Measurements from ENCODE around the gene FOSL2.

The FOSL2 gene

DNA sequence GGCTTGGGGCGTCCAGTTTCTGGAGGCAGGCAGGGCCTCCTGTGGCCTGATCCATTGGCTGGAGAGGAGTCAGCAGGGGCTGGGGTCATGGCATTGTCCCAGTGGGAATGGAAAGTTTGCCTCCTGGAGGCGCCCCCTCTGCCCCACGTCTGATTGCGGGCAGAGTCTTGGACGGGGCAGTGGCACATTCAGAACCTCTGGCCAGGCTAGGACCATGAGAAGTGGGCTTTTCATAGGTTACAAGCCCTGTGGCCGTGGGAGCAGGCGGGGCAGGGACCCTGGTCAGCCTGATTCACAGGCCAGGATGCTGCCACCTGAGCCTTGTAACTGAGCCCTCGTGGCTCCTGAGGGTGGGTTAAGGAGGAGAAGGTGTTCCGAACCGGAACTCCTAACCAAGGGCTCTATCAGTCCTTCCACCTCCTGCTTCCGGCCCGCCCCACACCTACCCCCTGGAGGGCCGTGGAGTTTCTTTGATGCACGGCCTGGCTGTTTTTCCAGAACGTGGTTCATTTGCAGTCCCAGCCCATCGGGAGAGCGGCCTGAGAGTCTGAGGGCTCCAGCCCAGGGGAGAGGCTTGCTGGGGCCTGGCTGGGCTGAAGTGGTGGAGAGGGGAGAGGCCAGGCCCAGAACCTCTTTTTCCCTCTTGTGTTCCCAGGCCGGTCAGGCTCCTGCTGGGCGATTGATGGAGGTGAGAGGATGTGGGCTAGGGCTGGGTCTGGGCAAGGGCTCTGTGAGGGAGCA is 59.3 kb downstream of the FOSL2 start:
- in situ Hi-C loops (cut with MboI; ENCODE audit: low pct_unique_long_range_greater_than_20kb, low sequenced_read_pairs): no loop called here
- DNase-seq: no peak

DNA sequence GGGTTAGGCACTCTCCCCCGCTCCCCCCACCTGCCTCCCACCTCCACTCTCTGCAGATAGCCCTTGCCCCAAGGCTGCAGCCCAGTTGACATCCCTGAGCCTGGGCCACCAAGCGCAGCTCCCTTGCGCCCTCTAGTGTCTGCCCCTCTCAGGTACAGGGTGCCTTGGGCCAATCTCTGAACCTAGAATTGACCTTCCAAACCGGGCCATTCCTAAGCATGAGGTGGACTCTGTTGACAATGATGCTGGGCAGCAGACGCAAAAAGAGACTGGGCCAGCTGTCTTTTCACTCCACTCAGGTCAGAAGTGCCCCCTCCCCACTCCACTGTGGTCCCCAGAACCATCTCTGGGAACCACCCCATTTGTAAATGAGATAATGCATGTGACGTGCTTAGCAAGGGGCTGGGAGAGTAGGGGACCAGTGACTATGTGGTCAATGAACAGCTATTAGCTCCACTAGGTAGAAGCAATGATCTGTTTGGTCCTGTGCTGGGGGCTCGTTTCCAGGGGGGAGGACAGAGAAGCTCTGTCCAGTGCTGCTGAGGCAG is 60.0 kb downstream of the FOSL2 start:
- DNase-seq: peak; percentile 53
- in situ Hi-C loops (cut with MboI; ENCODE audit: low pct_unique_long_range_greater_than_20kb, low sequenced_read_pairs): no loop called here

DNA sequence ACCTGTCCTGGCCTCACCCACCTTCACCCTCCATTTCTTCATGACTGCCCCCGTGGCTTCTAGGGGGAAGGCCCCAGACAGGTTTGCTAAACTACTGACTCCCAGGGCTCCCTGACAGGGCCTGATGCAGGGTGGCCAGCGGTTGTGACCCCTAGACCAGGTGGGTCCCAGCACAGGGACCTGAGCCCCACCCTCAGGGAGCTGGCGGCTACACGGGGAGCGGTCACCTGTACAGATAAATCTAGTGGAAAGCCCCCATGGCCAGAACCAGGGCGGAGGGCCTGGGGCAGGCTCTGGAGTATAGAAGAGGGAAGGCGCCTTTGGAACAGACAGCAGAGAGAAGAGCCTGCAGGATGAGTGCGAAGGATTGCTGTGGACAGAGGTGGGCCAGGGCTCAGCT is 60.7 kb downstream of the FOSL2 start:
- in situ Hi-C loops (cut with MboI; ENCODE audit: low pct_unique_long_range_greater_than_20kb, low sequenced_read_pairs): no loop called here
- no peak for DNase-seq

DNA sequence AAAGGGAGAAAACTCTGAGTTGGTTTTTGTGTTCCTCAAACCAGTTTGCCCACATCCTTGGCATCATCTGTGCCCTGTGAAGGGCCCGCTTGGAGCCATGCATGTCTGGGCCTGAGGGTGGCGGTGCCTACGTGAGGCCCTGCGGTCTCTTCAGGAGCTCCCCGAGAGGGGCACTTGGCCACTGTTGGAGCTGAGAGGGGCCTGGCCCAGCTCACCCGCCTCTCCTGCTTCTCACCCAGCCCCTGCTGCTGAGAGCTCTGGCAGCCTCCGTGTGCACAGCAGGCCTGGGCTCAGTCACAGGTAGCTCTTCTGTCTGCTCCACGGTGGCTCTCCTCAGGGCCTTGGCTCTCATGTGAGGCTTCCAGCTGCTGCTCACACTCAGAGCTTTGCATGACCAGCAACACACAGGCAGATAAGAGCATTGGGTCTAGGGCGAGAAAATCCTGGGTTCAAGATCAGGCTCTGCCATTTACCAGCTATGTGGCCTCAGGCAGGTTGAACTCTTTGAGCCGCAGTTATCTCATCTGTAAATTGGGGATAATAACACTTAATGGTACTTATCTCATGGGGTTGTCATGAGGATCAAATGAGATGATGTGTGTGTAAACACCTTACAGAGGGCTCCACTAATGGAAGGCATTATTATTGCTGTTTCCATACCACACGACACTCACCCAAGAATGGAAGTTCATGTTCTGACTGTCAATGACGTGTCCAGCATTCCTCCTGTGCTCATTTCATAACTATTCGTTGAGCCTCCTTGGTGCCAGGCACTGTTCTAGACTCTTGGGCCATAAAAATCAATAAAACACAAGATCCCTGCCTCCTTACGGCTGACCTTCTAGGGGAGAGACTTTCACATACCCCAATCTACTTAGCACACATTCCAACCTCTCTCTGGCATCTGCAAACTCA is 61.6 kb downstream of the FOSL2 start:
- in situ Hi-C loops (cut with MboI; ENCODE audit: low pct_unique_long_range_greater_than_20kb, low sequenced_read_pairs): no loop called here

DNA sequence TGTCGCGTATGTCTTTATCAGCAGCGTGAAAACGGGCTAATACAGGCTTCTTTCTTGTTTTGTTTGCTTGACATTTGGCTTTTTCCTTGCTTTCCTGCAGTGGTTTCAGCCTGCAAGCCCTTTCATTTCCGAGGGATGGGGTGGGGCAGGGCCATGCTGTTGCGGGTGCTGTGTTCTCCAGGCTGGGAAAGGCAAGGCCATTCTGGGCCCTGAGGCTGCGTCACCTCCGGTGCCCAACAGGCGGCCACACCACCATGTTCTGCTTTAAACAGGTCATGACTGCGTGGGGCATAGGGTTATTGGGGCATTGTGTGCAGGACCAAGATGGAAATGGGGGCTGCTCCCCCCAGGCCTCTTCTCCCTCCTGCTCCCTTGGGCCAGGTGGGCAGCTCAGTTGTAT is 64.6 kb downstream of the FOSL2 start:
- in situ Hi-C loops (cut with MboI; ENCODE audit: low pct_unique_long_range_greater_than_20kb, low sequenced_read_pairs): no loop called here
- no peak for DNase-seq

More for the DNA sequence above, 61.6 kb downstream of the FOSL2 start:
- DNase-seq: no peak

DNA sequence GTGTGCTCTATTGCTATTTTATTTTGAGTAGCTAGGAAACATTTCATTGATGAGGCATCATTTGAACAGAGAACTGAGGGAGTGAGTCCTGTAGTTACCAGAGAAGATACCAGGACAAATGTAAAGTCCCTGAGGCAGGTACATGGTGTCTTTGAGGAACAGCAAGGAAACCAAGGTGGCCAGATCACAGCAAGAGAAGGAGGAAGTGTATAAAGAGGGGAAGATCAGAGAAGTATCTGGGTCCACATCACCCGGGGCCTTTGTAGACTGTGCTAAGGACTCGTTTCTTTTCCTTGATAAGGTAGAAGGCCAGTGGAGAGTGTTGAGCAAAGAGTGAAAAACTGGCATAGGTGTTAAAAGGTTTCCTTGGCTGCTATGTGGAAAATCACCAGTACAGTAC is 68.4 kb downstream of the FOSL2 start:
- DNase-seq: no peak
- in situ Hi-C loops (cut with MboI; ENCODE audit: low pct_unique_long_range_greater_than_20kb, low sequenced_read_pairs): no loop called here

DNA sequence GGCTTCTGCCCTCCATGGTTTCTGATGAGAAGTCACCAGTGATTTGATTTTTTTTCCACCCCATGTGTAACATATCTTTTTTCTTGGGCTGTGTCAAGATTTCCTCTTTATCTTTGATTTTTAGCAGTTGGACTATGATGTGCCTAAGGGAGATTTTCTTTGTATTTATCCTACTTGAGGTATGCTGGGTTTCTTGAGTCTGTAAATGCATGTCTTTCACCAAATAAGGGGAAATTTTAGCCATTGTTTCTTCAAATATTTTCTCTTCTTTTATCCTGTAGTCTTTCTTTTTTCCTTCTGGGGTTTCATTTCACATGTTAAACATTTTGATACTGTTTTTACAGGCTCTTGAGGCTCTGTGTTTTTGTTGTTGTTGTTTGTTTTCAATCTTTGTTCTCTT is 69.5 kb downstream of the FOSL2 start:
- no peak for DNase-seq
- in situ Hi-C loops (cut with MboI; ENCODE audit: low pct_unique_long_range_greater_than_20kb, low sequenced_read_pairs): no loop called here

DNA sequence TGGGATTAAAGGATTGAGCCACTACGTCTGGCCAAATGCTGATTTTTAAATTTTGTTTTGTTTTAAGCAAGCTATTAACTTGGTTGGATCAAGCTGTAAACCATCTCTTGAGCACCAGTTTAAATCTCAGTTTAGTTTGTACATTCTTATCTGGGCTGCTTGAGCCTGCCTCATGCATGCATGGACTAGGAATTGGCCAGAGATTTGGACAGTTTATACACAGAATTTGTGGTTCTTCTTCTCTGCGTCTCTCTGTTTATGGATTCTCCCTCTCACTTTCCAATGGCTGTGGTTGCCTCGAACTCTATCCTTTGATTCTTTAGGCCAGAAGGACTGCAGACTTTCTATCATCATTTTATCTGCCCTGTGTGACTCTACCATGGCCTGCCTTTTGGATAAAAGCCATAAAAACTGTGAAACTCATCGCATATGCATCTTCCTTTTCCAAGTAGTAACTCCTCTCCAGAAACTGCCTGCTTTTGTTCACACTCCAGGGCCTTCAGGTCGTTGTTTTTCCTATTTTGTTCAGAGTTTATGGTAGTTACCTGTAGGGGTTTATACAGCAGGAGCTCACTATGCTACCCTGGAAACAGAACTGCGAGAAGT is 70.7 kb downstream of the FOSL2 start:
- in situ Hi-C loops (cut with MboI; ENCODE audit: low pct_unique_long_range_greater_than_20kb, low sequenced_read_pairs): no loop called here
- no peak for DNase-seq

DNA sequence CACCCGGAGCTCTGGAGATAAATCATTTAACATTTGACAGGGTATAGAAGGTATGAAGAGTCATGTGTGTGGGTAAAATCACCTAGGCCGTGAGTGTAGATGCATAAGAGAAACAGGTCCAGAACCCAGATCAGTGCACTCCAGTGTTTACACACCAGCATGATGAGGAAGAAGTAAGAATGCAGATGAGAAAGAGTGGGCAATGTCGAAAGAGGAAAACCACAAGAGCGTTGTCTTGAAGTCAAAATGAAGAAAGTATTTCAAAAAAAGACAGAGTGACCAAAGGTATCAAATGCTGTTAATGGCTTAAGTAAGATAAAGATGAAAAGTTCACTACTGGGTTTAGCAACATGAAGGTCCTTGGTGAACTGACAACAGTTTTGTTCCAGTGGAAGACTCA is 71.2 kb downstream of the FOSL2 start:
- in situ Hi-C loops (cut with MboI; ENCODE audit: low pct_unique_long_range_greater_than_20kb, low sequenced_read_pairs): no loop called here
- DNase-seq: peak; percentile 32

DNA sequence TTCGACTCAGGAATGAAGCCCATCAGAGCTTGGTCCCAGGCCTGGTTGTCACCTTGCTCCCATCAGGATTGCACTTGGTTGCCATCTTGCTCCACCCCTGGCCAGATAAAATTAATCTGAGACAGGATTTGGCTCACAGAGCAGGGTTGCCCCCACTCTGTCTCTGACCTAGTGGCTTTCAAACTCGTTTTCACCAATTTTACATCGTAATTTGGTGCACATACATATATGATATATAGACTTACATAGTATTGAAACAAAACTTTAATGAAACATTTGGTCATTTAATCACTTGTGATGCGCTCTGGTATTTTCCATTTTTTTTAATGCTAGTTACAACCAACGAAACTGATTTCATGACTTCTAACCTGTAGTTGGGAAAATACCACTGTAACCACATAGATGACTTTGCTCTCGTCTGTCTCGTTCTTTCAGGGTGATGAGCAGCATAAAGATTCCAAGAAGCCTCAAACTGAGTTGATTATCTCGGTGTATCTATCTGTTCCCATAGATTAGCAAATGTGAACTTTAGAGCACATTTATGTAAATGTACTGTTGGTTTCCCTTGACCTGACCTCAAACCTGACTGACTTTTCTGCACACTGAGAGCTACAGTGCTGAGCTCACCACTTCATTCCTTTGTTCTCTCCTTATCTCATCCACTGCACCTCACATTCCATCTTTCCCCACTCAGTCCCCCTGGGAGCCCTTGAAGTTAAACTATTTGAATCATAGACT is 72.7 kb downstream of the FOSL2 start:
- in situ Hi-C loops (cut with MboI; ENCODE audit: low pct_unique_long_range_greater_than_20kb, low sequenced_read_pairs): no loop called here
- DNase-seq: no peak

Data from KBM-7 (cell line).